HG02610 (cell line): ENCODE data around the gene DTHD1.

Source experiments
- ATAC-seq: cut with Tn5 transposase; IDR thresholded peaks from one replicate; pipeline ENCODE4 v1.9.1; 2021; ENCODE audit warnings: mild to moderate bottlenecking, moderate library complexity; ENCODE audit not compliant: unreplicated experiment

The DTHD1 gene

GRCh38 chr4:36269101-36269500, 12.3 kb upstream of the DTHD1 start:
- no peak for ATAC-seq

- no peak for ATAC-seq
Observed at GRCh38 chr4:36269533-36270173, 11.8 kb upstream of the DTHD1 start.

- ATAC-seq = no peak
Observed at GRCh38 chr4:36273276-36273675, 8.1 kb upstream of the DTHD1 start.

- ATAC-seq = no peak
Observed at GRCh38 chr4:36274158-36274557, 7.3 kb upstream of the DTHD1 start.

GRCh38 chr4:36277533-36277932, 3.9 kb upstream of the DTHD1 start:
- ATAC-seq = peak; percentile 84

GRCh38 chr4:36278789-36279188, 2.6 kb upstream of the DTHD1 start:
- no peak for ATAC-seq

GRCh38 chr4:36280555-36280954, 861 bp upstream of the DTHD1 start:
- ATAC-seq = no peak

GRCh38 chr4:36282503-36283030, 1.2 kb downstream of the DTHD1 start:
- ATAC-seq = no peak

- ATAC-seq = no peak
Observed at GRCh38 chr4:36283912-36284465, 2.6 kb downstream of the DTHD1 start.

- ATAC-seq = peak; percentile 99
Observed at GRCh38 chr4:36285784-36286480, 4.5 kb downstream of the DTHD1 start.

GRCh38 chr4:36286481-36286871, 5.1 kb downstream of the DTHD1 start:
- ATAC-seq = no peak

- no peak for ATAC-seq
Observed at GRCh38 chr4:36288731-36289426, 7.5 kb downstream of the DTHD1 start.

- no peak for ATAC-seq
Observed at GRCh38 chr4:36290641-36291040, 9.2 kb downstream of the DTHD1 start.

GRCh38 chr4:36292556-36293188, 11.3 kb downstream of the DTHD1 start:
- ATAC-seq = no peak

- no peak for ATAC-seq
Observed at GRCh38 chr4:36301127-36301526, 19.7 kb downstream of the DTHD1 start.

GRCh38 chr4:36303426-36304137, 22.2 kb downstream of the DTHD1 start:
- peak; percentile 80 for ATAC-seq

- ATAC-seq = peak; percentile 23
Observed at GRCh38 chr4:36304138-36304681, 22.8 kb downstream of the DTHD1 start.

- no peak for ATAC-seq
Observed at GRCh38 chr4:36308150-36308549, 26.7 kb downstream of the DTHD1 start.

- ATAC-seq = no peak
Observed at GRCh38 chr4:36310216-36310615, 28.8 kb downstream of the DTHD1 start.

GRCh38 chr4:36310793-36311192, 29.4 kb downstream of the DTHD1 start:
- ATAC-seq = peak; percentile 65
